ENCODE measurements around the gene ECE1. TPM values are rescaled to one million over a fixed set of nuclear protein-coding genes. Genes with fewer than 3 reads are reported as not detected.
A peak's percentile ranks its signal among the peaks of the same experiment; 100 is the strongest.

ECE1 gene
- total RNA-seq, 1 donor from 2014 or later = 90.9 TPM

- ATAC-seq (peak; percentile 31 to 48), DNase-seq (peak; percentile 78)
- Histone ChIP-seq H3K27me3 (ENCODE audit: low read depth) (no peaks in the 10 kb centered on the region), H3K4me3 (no peak overlapping the region), H3K27ac (peak overlapping the region; percentile 73), H3K4me1 (peaks cover 78% of the 10 kb centered on the region), H3K9me3 (no peaks in the 10 kb centered on the region), H3K36me3 (no peaks in the 10 kb centered on the region)
- intact Hi-C loops (cut with DNase I) = no loop called here
- TF ChIP-seq, protein P1, sequence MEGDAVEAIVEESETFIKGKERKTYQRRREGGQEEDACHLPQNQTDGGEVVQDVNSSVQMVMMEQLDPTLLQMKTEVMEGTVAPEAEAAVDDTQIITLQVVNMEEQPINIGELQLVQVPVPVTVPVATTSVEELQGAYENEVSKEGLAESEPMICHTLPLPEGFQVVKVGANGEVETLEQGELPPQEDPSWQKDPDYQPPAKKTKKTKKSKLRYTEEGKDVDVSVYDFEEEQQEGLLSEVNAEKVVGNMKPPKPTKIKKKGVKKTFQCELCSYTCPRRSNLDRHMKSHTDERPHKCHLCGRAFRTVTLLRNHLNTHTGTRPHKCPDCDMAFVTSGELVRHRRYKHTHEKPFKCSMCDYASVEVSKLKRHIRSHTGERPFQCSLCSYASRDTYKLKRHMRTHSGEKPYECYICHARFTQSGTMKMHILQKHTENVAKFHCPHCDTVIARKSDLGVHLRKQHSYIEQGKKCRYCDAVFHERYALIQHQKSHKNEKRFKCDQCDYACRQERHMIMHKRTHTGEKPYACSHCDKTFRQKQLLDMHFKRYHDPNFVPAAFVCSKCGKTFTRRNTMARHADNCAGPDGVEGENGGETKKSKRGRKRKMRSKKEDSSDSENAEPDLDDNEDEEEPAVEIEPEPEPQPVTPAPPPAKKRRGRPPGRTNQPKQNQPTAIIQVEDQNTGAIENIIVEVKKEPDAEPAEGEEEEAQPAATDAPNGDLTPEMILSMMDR (IDR thresholded peaks at IDR 0.05) = no peak
Measured at GRCh38 chr1:21318714-21319159, 28.5 kb upstream of the ECE1 start.

DNA sequence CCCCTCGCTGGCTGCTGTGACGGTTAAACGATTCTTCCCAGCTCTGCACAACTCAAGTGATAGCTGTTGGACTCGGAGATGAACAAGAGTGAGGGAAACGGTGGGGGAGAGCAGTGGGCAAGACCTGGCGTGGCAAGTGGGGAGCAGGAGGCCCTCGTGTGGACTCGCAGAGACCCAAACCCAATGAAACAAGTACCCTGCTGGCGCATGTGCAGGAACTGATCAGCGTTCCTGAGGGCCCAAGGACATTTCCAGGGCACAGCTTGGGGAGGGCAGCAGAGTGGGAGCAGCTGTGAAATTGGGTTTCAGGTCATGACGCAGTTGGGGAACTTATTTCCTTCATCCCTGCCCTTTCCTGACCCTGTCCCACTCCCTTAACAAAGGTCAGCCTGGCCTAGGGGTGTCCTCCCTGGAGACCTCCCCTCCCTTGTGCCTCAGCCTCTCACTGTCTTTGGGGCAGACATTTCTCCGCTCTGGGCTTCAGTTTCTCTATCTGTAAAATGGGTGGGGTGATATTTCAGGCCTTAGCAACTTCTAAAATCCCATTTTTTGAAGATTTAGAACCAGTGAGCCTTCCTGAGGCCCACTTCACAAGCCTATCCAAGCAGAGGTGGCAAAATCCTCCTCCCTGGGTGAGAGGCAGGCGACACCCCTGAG is 27.9 kb upstream of the ECE1 start:
- ATAC-seq = no peak

DNA sequence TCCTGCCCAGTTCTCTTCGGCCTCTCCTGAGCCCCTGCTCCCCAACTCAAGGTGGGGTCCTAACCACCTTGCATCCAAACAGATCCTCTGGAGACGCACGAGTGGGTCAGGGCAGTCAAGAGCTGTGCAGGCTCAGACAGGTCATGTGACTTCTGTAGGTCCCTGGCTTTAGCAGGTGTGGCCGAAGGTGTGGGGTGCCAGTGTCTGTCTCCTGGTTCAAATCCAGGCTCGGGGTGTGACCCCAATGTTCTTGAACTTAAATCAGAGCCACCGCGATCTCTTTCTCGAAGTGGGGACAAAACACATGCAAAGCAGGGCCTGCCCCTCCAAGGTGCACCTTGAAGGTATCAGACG is 27.4 kb upstream of the ECE1 start:
- no peak for DNase-seq
- Histone ChIP-seq H3K4me1 (peaks cover 73% of the 10 kb centered on the region), H3K9me3 (no peaks in the 10 kb centered on the region), H3K4me3 (no peak overlapping the region), H3K36me3 (no peaks in the 10 kb centered on the region), H3K27ac (peak overlapping the region; percentile 73), H3K27me3 (ENCODE audit: low read depth) (no peaks in the 10 kb centered on the region)
- ATAC-seq = no peak
- TF ChIP-seq, protein P1 (IDR thresholded peaks at IDR 0.05) = no peak
- intact Hi-C loops (cut with DNase I) = no loop called here

More for the DNA sequence above, 27.9 kb upstream of the ECE1 start:
- DNase-seq = no peak
- intact Hi-C loops (cut with DNase I) = no loop called here
- TF ChIP-seq, protein P1 (IDR thresholded peaks at IDR 0.05) = no peak
- H3K4me3 ChIP-seq = no peak overlapping the region
- H3K9me3 ChIP-seq = no peaks in the 10 kb centered on the region
- peak overlapping the region; percentile 73 for H3K27ac ChIP-seq
- no peaks in the 10 kb centered on the region for H3K27me3 ChIP-seq (ENCODE audit: low read depth)
- H3K36me3 ChIP-seq = no peaks in the 10 kb centered on the region
- H3K4me1 ChIP-seq = peaks cover 77% of the 10 kb centered on the region

GRCh38 chr1:21317035-21317689 is 26.9 kb upstream of the ECE1 start:
- Histone ChIP-seq H3K4me3 (no peak overlapping the region), H3K36me3 (no peaks in the 10 kb centered on the region), H3K9me3 (no peaks in the 10 kb centered on the region), H3K4me1 (peaks cover 67% of the 10 kb centered on the region), H3K27ac (peak overlapping the region; percentile 73), H3K27me3 (ENCODE audit: low read depth) (no peaks in the 10 kb centered on the region)
- intact Hi-C loops (cut with DNase I) = no loop called here
- TF ChIP-seq, protein P1 (IDR thresholded peaks at IDR 0.05) = no peak
- peak; percentile 73 for DNase-seq
- peak; percentile 42 to 61 for ATAC-seq

DNA sequence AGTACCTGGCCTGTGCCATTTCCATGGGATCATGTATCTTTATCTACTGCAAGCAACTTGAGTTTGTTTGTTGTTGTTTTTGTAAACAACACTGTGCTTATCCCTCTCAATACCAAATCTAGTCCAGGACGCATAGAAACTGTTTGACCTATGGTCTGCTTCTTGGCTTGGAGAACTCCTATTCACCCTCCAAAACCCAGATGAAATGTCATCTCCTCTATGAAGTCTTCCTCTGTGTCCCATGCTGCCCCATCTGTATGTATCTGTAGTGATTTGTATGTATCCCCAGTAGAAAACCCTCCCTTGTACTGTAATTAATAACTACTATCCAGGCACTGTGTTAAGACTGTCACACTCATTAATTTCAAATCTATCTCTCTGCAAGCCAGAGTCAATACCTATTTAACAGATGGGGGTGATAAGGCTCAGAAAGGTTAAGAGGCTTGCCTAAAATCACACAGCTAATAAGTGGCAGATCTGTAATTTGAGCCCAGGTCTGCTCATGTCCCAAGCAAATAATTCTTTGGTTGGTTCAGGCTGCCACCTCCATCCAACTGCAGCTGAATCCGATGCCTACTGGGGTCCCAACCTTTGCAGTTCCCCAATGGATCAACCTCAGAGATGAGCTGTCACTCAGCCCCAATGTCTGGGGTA is 24.6 kb upstream of the ECE1 start:
- H3K4me3 ChIP-seq = no peak overlapping the region
- ATAC-seq (no peak), DNase-seq (no peak)
- H3K27ac ChIP-seq = peak overlapping the region; percentile 31
- H3K4me1 ChIP-seq = peaks cover 46% of the 10 kb centered on the region
- H3K9me3 ChIP-seq = no peaks in the 10 kb centered on the region
- TF ChIP-seq, protein P1 (IDR thresholded peaks at IDR 0.05) = no peak
- no peaks in the 10 kb centered on the region for H3K27me3 ChIP-seq (ENCODE audit: low read depth)
- no peaks in the 10 kb centered on the region for H3K36me3 ChIP-seq
- intact Hi-C loops (cut with DNase I) = no loop called here
